Right renal pelvis (tissue), 4 donors: ENCODE results near the gene DOCK6. TPM values are rescaled to one million over a fixed set of nuclear protein-coding genes. Genes with fewer than 3 reads are reported as not detected.
"Not testable (repeated sequence)": the region's sequence is repeated elsewhere in the genome, so short reads cannot be mapped to it uniquely, and the experiment has no call there.

ENCODE experiments used
- DNase-seq, 4 donors: peaks; one replicate each; pipeline ENCODE4 v3.0.0-alpha.2; 2013; ENCODE audit warnings: low read depth in 4 of 4, low spot score in 3 of 4, missing footprints in 1 of 4
- polyA plus RNA-seq, 4 donors: library from polyadenylated mRNA; unstranded; fragments of 120-200 nt; gene quantifications; one replicate each; pipeline ENCODE4 v1.2.1, GENCODE V29; 2013; ENCODE audit not compliant: insufficient read length in 4 of 4

The DOCK6 gene
- polyA plus RNA-seq, 4 donors: 39.1 to 48.9 (median 45.9) TPM

DNA sequence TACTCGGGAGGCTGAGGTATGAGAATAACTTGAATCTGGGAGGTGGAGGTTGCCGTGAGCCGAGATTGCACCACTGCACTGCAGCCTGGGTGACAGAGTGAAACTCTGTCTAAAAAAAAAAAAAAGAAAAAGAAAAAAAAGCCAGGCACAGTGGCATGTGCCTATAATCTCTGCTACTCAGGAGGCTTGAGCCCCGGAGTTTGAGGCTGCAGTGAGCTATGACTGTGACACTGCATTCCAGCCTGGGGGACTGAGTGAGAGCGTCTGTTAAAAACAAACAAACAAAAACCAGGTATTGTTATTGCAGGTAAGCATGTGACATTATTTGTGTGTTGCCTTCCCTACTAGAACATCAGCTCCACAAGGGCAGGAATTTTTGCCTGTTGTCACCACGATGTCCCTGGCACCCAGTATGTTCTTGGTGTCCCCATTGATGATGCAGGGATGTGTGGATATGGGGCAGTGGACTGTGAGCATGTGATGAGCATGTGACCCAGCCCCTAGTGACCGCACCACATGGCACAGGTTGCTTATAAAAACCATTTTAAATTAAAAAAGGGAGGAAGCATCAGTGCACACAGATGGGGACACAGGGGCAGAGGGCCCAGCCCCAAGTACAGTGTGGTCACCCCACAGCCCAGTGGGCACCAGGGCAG, 63.4 kb downstream of the DOCK6 start:
- DNase-seq: no peak

GRCh38 chr19:11198175-11198534, 64.2 kb downstream of the DOCK6 start:
- no peak for DNase-seq

DNA sequence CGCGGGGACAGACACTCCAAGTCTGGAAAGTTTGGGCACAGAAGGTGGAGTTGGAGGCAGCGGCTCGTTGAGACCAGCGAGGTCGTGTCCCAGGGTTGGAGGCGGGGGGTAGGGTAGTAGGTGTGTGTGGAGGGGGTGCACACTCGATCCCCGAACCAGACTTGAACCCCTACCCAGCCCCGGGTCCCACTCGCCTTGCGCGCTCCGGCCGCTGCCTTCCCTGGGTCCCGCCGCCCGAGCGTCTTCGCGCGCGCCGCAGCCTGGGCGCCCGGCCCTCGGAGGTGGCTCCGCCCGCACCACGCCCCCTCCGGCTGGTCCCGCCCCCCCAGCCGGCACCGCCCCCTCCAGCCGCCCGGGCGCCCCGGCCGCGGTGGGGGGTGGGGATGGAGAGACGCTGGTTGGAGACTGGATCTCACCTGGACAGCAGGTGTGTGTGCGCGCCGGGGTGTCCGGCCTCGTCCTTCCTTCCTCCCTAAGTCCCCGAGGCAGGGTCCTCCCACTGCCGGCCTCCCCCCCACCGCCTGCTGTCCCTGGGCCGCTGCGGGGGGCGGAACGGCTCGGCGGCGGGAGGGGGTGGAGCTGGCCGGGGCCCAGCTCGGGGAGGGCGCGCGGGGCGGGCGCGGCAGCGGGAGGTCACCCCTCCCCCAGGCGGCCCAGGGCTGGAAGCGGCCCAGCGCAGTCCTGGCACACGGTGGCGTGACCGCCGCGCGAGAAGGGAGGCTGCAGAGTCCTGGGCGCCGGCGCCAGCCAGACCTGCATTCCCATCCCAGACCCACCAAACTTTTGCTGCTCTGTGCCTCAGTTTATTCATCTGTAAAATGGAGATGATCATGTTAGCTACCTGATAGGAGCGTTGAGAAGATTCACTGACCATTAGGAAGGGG, 64.8 kb downstream of the DOCK6 start, which contains the start of gene KANK2:
TSS of gene KANK2 (minus strand) at position 255 of the 884 bp plus-strand sequence. CDS start 3,034 bp downstream, outside the sequence.
- peak; percentile 64 to 75 (median 68) for DNase-seq

DNA sequence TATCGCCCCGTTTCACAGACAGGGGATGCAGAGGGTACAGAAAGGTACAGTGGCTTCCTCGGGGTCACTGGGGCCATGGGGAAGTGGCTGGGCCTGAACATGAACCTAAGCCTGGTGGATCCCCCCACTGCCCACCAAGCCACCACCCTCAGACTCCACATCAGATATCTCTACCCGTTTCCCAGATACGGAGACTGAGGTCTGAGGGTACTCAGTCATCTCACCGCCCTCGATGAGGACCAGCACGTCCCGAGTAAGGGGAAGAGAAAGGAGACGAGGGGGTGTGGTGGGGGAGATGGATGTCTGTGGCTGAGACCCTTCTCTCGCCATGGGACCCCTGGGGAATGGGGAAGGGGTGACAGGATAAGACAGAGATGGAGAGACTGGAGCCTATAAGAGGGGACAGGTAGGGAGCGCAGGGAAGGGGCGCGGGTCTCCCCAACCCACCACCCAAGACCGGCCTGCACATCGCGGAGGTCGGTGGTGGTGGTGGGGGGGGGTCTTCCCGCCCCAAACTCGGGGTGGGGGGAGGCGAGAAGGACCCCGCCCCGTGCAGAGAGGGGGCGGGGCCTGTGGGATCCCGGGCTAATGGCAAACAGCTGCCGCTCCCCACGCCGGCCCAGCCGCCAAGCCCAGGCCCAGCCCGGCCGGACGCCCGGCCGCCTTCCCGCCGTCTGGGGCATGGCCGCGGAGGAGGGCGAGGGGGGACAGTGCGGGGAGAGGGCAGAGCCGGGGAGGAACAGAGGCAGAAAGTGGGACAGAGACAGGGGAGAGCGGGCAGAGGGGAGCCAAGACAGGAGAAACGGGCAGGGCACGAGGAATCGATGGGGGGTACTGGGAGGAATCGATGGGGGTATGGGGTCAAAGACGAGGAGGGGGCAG, 65.7 kb downstream of the DOCK6 start:
- peak in 1 of 4 donors; percentile 32 for DNase-seq

DNA sequence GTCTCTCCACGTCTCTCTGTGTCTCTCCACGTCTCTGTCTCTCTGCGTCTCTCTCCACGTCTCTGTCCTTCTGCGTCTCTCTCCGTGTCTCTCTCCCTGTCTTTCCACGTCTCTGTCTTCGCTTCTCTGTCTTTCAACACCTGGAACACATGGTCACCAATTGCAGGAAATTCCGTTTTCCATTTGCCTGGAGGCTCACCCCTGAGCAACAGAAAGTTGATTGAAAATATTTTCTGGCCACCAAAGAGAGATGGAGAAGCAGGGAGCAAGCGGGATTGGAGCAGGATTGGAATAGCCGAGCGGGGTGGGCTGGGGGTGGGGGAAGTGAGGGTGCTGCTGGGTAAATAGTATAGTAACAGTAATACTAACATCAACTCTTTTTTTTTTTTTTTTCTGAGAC, 66.6 kb downstream of the DOCK6 start:
- no peak for DNase-seq

DNA sequence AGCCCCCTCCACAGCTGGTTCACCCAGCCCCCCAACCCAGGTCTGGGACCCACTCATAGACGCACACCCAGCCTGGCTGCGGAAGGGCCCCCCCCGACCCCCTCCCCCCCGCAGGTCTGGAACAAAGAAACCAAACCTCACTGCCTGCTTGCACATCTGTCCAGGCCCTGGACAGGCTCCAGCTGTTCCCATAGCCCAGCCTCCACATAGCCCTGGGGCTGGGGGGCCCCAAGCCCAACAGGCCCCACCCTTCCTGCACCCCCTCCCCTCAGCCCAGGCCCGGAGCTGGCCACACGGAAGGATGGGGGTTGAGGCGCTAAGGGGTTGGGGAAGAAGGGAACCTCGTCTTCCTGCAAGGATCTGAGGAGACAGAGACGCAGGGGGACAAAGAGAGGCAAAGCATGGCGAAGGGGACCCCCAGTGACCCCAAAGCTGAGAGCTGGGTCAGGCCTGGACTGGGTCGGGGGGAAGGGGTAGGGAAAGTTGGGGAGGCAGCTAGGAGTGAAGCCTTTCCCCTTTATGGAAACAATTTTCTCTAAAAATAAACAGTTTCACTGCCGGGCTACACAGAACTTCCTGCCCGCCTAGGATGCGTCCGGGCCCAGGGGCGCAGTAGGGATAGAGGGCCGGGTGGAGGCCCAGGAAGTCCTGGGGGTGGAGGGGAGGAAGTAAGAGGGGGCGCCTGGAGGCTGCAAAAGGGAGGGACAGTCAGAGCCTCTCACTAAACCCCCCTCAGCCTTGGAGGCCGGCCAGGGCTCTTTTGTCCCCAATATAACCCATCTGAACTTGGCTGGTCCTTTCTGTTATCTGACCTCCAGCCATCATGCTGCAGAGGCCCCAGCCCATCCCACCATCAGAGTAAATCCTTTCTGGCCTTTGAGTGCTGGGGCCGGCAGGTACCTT, 67.4 kb downstream of the DOCK6 start:
- DNase-seq: peak; percentile 39 to 64 (median 52)

DNA sequence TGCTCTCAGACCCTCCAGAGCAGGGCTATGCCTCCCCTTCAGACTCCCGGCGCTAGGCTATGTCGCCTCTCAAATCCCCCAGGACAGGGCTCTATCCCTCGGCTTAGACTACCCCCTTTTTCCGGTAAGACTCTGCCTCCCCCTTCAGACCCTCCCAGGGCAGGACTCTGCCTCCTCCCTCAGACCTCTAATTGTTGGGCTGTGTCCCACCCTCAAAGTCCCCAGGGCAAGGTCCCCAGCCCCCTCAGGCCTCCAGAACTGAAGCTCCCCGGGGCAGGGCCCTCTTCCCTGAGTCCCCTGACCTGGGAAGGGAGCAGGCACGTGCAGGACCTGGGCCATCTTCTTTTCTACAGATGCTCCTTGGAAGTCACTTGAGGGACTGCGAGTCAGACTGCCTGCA, 68.2 kb downstream of the DOCK6 start:
- no peak for DNase-seq

DNA sequence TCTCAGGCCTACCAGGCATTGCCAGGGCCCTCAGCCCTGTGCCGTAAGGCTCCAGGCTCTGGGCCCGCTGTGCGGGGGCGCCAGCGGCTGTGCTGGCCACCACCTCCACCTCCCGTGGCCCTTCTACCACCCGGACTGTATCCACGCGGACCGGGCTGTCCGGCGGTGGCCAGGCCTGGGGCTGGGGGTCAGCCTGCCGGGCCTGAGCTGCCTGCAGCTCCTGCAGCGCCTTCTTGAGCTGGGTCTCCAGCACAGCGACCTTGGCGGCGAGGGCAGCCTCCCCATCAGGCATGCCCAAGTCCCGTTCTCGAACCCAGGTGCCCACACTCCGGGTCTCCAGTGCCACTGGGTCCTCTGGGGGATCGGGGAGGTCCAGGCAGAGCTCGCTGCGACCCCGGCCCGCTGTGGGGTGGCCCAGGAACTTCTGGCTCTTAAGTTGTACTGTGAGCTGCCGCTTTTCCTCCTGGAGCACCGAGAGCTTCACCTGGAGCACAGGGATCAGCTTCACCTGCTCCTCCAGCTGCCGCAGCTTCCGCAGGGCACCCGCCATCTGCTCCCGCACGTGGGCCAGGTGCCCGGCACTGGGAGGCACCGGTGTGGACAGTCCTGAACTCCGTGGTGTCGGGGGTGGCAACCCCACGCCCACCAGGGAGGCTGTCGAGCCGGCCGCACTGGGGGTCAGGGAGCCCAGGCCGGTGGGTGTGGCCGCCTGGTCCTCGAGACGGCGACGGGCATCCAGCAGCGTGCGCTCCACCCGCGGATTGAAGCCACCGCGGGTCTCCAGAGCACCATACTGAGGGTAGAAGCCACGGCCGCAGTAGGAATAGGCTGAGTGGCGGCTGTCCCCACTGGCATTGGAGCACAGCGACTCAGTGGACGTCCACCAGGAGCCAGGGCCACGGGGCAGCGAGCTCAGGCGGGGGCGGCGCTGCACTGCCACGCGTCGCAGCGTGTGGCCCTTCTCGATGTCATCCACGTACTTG, 69.1 kb downstream of the DOCK6 start:
- DNase-seq: no peak

GRCh38 chr19:11191934-11192333, 70.4 kb downstream of the DOCK6 start:
- no peak for DNase-seq

- no peak for DNase-seq
Measured at GRCh38 chr19:11191273-11191755, 71.0 kb downstream of the DOCK6 start.

GRCh38 chr19:11190501-11190900, 71.8 kb downstream of the DOCK6 start:
- no peak for DNase-seq

- no peak for DNase-seq
Measured at GRCh38 chr19:11187441-11187840, 74.9 kb downstream of the DOCK6 start.

DNA sequence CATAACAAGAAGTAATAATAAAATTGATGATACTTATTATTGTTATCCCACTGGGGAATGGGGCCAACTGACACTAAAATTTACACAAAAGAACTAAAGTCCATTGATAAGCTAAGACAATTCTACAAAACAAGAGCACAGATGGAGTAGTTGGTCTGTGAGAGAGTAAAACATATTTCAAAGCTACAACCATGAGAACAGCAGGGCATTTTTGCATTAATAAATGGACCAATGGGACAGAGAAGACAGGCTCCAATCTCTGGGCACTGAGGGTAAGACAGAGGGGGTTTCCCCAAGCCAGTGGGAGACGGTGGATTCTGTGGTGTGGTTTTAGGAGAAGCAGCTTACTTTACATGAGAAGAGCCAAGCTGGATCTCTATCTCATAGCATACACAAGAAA, 79.3 kb downstream of the DOCK6 start:
- DNase-seq: no peak

GRCh38 chr19:11181488-11181887, 80.8 kb downstream of the DOCK6 start:
- DNase-seq: no peak

DNA sequence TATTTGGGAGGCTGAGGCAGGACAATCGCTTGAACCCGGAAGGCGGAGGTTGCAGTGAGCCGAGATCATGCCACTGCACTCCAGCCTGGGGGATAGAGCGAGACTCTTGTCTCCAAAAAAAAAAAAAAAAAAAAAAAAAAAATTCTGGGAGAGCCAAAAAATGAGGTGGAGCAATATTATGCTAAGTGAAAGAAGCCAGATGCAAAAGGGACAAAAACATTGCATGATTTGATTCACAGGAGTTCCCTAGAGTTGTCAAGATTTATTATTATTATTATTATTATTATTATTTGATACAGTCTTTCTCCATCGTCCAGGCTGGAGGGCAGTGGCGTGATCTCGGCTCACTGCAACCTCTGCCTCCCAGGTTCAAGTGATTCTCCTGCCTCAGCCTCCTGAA, 81.3 kb downstream of the DOCK6 start:
- DNase-seq: not testable (repeated sequence)

- no peak for DNase-seq
Measured at GRCh38 chr19:11180346-11180745, 82.0 kb downstream of the DOCK6 start.

DNA sequence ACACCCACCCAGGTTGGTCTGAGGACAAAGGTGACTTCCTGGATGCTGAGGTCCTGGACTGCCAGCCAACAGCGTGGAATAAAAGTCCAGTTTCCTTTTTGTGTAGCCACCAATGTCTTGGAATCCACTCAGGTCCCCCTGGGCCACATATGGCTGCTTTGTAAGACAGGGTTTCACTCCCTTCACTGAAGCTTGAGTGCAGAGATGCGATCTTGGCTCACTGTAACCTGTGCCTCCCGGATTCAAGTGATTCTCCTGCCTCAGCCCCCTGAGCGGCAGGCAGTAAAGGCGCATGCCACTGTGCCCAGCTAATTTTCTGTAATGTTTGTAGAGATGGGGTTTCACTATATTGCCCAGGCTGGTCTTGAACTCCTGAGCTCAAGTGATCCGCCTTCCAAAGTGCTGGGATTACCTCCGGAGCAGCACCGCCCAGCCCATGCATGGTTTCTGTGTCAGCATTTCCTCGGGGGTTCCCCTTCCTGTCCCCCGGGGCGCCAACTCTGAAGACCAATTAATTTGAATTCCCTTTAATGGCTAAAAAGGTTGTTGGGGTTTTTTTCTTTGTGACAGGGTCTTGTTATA, 82.5 kb downstream of the DOCK6 start:
- DNase-seq: no peak

DNA sequence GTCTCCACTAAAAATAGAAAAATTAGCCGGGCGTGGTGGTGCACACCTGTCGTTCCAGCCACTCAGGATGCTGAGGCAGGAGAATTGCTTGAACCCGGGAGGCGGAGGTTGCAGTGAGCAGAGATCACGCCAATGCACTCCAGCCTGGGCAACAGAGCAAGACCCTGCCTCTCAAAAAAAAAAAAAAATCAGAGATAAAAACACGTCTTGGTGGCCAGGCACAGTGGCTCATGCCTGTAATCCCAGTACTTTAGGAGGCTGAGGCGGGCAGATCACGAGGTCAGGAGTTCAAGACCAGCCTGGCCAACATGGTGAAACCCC, 83.2 kb downstream of the DOCK6 start:
- not testable (repeated sequence) for DNase-seq
